WTC11 (cell line): ENCODE results near the gene GPX1.

Experiments
- TF ChIP-seq, protein P1 (sequence below): sonication (generic); formaldehyde crosslinking; IDR thresholded peaks from 2 replicates; pipeline ENCODE4 v1.8.0; 2022; ENCODE audit warnings: missing genetic modification reagents
- TF ChIP-seq, protein P2 (sequence below): fragments of 200-600 bp; IDR thresholded peaks from 2 replicates; pipeline ENCODE4 v1.8.0; 2022; ENCODE audit warnings: antibody characterized with exemption

DNA sequence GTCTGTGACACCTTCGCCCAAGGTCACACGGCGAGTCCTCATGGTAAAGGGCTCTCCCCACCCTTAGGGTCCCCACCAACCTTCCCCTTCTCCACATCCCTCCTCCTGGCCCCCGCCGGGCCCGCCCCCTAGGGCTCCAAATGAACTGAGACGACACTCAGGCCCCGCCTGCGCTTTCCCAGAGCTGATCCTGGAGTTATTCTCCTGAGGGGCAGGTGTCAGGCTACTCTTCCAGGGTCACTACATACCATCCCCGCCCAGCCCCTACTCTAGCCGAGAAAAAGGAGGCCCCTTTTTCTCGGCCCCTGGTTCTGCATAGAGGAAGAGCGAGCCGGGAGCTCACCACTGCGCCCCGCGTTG lies 18.6 kb downstream of the GPX1 start:
- TF ChIP-seq, protein P1, sequence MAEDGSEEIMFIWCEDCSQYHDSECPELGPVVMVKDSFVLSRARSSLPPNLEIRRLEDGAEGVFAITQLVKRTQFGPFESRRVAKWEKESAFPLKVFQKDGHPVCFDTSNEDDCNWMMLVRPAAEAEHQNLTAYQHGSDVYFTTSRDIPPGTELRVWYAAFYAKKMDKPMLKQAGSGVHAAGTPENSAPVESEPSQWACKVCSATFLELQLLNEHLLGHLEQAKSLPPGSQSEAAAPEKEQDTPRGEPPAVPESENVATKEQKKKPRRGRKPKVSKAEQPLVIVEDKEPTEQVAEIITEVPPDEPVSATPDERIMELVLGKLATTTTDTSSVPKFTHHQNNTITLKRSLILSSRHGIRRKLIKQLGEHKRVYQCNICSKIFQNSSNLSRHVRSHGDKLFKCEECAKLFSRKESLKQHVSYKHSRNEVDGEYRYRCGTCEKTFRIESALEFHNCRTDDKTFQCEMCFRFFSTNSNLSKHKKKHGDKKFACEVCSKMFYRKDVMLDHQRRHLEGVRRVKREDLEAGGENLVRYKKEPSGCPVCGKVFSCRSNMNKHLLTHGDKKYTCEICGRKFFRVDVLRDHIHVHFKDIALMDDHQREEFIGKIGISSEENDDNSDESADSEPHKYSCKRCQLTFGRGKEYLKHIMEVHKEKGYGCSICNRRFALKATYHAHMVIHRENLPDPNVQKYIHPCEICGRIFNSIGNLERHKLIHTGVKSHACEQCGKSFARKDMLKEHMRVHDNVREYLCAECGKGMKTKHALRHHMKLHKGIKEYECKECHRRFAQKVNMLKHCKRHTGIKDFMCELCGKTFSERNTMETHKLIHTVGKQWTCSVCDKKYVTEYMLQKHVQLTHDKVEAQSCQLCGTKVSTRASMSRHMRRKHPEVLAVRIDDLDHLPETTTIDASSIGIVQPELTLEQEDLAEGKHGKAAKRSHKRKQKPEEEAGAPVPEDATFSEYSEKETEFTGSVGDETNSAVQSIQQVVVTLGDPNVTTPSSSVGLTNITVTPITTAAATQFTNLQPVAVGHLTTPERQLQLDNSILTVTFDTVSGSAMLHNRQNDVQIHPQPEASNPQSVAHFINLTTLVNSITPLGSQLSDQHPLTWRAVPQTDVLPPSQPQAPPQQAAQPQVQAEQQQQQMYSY (CRISPR knock-in tag), result no peak
- TF ChIP-seq, protein P2, sequence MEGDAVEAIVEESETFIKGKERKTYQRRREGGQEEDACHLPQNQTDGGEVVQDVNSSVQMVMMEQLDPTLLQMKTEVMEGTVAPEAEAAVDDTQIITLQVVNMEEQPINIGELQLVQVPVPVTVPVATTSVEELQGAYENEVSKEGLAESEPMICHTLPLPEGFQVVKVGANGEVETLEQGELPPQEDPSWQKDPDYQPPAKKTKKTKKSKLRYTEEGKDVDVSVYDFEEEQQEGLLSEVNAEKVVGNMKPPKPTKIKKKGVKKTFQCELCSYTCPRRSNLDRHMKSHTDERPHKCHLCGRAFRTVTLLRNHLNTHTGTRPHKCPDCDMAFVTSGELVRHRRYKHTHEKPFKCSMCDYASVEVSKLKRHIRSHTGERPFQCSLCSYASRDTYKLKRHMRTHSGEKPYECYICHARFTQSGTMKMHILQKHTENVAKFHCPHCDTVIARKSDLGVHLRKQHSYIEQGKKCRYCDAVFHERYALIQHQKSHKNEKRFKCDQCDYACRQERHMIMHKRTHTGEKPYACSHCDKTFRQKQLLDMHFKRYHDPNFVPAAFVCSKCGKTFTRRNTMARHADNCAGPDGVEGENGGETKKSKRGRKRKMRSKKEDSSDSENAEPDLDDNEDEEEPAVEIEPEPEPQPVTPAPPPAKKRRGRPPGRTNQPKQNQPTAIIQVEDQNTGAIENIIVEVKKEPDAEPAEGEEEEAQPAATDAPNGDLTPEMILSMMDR, result no peak
